NCI-H446 treated with DMSO at 0.1 percent for 48 hours (cell line): ENCODE results near the gene ZNF580.

Source experiments
- DNase-seq: peaks from one replicate; lab custom pipeline; 2025; lab: John Stamatoyannopoulos, UW

ZNF580 gene

GRCh38 chr19:55679343-55680257 is 38.8 kb downstream of the ZNF580 start:
- DNase-seq = no peak

- no peak for DNase-seq
Measured at GRCh38 chr19:55680339-55681130, 39.7 kb downstream of the ZNF580 start.

- no peak for DNase-seq
Measured at GRCh38 chr19:55681131-55682092, 40.6 kb downstream of the ZNF580 start.

GRCh38 chr19:55683449-55684261 is 42.9 kb downstream of the ZNF580 start:
- no peak for DNase-seq

GRCh38 chr19:55684946-55685681 is 44.3 kb downstream of the ZNF580 start:
- no peak for DNase-seq

- DNase-seq = no peak
Measured at GRCh38 chr19:55685776-55686175, 45.0 kb downstream of the ZNF580 start.

- no peak for DNase-seq
Measured at GRCh38 chr19:55686311-55687050, 45.7 kb downstream of the ZNF580 start.

GRCh38 chr19:55687281-55688201 is 46.7 kb downstream of the ZNF580 start:
- DNase-seq = no peak

GRCh38 chr19:55688422-55689218 is 47.8 kb downstream of the ZNF580 start:
- DNase-seq = no peak

- no peak for DNase-seq
Measured at GRCh38 chr19:55689411-55690108, 48.8 kb downstream of the ZNF580 start.

GRCh38 chr19:55690109-55690768 is 49.4 kb downstream of the ZNF580 start:
- no peak for DNase-seq

- no peak for DNase-seq
Measured at GRCh38 chr19:55690769-55691545, 50.2 kb downstream of the ZNF580 start.

- no peak for DNase-seq
Measured at GRCh38 chr19:55691561-55692481, 51.0 kb downstream of the ZNF580 start.

- no peak for DNase-seq
Measured at GRCh38 chr19:55692681-55693081, 51.9 kb downstream of the ZNF580 start.
